HG02763 (cell line): ENCODE results near the gene TRHDE.
"Not testable (repeated sequence)": the region's sequence is repeated elsewhere in the genome, so short reads cannot be mapped to it uniquely, and the experiment has no call there.

Source experiments
- ATAC-seq: cut with Tn5 transposase; IDR thresholded peaks from one replicate; pipeline ENCODE4 v1.9.1; 2021; ENCODE audit warnings: mild to moderate bottlenecking, moderate library complexity; ENCODE audit not compliant: unreplicated experiment

TRHDE gene

DNA sequence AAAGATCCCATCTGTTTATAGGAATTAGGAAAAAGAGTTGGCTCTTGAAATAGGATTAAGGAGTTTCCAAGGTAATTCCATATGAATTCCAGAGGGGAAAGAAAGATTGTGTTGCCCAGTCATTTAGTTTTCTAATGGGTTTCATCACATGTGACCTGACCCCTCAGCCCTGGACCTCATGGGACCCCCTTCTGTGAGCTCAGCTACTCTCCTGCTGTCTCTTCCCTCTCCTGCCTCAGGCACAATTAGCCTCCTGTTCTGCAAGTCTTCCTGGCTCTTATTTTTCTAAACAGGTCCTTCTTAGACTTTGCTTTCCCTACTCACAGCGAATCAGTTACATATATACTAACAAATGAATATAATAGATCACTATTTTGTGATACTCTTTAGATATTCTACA is 237.7 kb downstream of the TRHDE start:
- no peak for ATAC-seq

- no peak for ATAC-seq
Observed at GRCh38 chr12:72510772-72511171, 238.6 kb downstream of the TRHDE start.

GRCh38 chr12:72511498-72511897 is 239.3 kb downstream of the TRHDE start:
- ATAC-seq, result no peak

- ATAC-seq, result no peak
Observed at GRCh38 chr12:72511906-72512305, 239.7 kb downstream of the TRHDE start.

DNA sequence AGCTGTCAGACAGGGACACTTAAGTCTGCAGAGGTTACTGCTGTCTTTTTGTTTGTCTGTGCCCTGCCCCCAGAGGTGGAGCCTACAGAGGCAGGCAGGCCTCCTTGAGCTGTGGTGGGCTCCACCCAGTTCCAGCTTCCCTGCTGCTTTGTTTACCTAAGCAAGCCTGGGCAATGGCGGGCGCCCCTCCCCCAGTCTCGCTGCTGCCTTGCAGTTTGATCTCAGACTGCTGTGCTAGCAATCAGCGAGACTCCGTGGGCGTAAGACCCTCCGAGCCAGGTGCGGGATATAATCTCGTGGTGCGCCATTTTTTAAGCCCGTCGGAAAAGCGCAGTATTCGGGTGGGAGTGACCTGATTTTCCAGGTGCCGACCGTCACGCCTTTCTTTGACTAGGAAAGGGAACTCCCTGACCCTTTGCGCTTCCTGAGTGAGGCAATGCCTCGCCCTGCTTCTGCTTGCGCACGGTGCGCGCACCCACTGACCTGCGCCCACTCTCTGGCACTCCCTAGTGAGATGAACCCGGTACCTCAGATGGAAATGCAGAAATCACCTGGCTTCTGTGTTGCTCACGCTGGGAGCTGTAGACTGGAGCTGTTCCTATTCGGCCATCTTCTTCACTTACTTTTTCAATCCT is 248.0 kb downstream of the TRHDE start:
- ATAC-seq, result not testable (repeated sequence)

DNA sequence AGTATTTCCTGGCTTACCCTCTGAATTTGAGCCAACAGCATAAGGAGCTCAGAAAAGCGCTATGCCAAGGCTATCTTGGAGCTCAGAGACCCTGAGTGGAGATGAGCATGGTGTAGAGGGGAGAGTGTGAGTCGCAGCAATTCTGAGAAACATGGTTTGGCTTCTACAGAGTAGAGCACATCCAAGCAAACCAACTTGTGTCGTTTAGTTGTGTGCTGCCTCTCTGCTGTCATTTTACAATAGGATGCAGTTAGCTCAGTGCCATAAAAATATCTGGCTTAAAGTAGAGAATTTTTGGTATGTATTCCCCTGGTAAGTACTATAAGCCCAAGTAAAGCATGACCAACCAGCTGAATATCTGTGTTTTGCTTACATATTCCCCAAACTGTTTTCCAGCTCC is 249.2 kb downstream of the TRHDE start:
- ATAC-seq, result no peak

DNA sequence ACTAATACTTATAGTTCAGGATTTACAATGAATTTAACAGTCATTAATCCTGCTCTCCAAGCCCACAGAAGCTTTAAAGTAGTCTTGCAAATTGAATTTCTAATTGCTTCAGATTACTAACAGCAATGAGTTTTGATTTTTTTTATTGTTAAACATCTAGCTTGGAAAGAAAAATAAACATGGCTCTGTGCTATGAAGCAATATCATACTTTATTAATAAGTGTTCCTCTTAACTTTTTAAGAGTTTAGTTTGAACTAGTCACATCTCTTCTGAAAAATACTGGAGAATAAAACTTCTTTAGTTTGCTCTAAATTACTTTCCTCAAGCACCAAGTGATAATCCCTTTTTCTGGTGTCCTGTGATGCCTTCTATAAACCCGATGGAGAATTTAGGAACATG is 250.2 kb downstream of the TRHDE start:
- no peak for ATAC-seq

DNA sequence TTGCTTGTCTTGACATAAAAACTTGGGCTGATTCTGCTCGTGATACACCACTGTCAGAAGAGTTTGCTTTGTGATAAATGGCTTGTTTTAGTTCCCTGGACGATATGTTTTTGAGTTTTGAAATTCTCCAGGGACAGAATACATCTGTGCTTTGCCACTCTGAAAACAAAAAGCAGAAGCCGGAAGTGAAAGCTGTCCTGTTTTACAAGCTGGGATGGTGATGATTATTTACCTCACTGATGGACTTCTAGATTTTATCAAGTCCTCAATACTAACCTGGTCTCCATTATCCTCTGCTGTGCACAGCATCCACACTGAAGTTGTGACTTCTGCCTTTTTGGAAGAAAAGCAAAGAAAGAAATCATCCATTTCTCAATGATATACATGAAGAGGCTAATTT is 251.6 kb downstream of the TRHDE start:
- ATAC-seq, result no peak

GRCh38 chr12:72535212-72535990 is 263.2 kb downstream of the TRHDE start:
- no peak for ATAC-seq

- no peak for ATAC-seq
Observed at GRCh38 chr12:72540811-72541210, 268.6 kb downstream of the TRHDE start.

GRCh38 chr12:72543777-72544467 is 271.8 kb downstream of the TRHDE start:
- ATAC-seq, result no peak

- ATAC-seq, result no peak
Observed at GRCh38 chr12:72546106-72546505, 273.9 kb downstream of the TRHDE start.

GRCh38 chr12:72547573-72547972 is 275.4 kb downstream of the TRHDE start:
- no peak for ATAC-seq

DNA sequence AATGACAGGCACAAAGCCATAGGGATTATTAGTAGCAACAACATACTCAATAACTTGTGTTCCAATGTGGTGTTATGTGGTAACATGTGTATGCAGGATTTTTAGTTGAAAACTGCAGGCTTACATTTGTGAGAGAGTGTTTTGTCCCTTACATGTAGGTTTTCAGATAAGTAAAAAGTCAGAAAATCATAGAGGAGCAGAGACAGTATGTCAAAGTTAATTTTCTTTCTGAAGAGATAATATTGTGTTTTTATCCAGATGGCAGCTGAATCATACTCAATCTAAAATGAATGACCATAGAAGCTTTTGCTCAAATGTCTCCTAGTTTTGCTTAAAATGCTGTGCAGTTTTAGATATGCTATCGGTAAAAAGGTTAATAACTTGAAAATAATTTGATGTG is 277.0 kb downstream of the TRHDE start:
- no peak for ATAC-seq

DNA sequence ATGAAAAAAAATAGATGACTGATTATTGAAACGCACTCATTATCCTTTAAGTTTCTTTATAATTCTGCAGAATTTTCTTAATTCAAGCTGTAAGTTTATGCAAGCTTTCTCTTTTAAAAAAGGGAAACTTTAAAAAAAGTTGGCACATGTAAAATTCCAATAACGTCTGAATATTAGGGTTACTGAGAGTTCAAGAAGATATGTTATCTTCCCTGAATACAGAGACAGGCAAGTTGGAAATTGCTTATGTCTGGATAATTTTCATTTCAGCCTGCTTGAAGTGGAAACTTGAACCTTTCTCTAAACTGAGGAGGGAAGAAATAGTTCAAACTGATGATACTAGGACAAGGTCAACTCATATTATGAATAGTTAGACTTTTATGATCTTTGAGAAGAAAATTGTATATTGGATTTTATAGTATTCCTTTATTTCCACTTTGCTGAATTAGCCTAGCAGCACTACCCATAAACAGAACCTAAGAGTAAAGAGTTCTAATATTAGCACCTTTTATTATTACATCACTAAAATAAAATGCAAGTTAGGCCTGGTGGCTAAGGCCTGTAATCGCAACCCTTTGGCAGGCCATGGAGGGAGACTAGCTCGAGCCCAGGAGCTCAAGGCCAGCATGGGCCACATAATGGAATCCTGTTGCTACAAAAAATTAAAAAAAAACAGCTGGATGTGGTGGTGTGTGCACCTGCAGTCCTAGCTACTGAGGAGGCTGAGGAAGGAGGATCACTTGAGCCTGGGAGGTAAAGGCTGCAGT is 288.0 kb downstream of the TRHDE start:
- ATAC-seq, result no peak

- no peak for ATAC-seq
Observed at GRCh38 chr12:72570601-72571000, 298.4 kb downstream of the TRHDE start.

GRCh38 chr12:72574138-72574537 is 302.0 kb downstream of the TRHDE start:
- ATAC-seq, result no peak

DNA sequence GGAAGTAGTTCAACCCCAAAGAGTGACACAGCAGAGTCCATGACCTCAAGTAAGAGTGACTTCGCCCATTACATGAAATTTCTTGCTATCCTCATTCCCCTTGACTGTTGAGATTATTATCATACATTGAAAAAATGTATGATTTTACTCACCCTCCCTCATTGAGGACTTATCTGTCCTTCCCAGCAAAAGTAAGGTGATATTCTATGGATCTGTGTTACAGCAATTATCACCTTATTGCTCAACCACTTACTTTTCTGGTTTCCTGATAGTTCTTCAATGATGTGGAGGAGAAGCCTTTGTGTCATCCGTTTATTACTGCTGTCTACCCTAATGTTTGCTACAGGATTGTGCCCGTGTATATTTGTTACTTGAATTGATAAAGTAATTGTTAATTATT is 306.2 kb downstream of the TRHDE start:
- no peak for ATAC-seq

DNA sequence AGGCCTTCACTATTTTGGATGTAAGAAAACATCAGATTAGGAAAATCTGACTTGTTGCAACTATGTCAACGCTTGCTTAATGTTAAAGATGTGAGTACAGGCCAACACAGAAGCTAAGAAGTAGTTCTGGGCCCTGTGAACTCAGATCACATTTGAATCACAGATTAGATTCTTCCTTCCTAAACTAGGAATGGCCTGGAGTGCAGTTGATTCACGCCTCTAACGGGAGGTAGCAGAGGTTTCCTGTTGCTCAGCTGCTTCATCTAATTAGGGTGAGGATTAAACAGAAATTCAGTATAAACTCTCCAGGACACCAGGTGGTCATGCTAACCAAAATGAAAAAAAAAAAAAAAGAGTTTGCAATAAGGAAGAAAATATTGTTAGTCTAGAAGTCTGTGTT is 314.3 kb downstream of the TRHDE start:
- ATAC-seq, result no peak

- no peak for ATAC-seq
Observed at GRCh38 chr12:72602581-72602980, 330.4 kb downstream of the TRHDE start.

- ATAC-seq, result no peak
Observed at GRCh38 chr12:72605975-72606374, 333.8 kb downstream of the TRHDE start.
